CD4-positive, CD25-positive, alpha-beta regulatory T cell (primary cell): ENCODE results near the gene ZNF212. TPM values are rescaled to one million over a fixed set of nuclear protein-coding genes. Genes with fewer than 3 reads are reported as not detected.
A peak's percentile ranks its signal among the peaks of the same experiment; 100 is the strongest.

Source experiments
- ATAC-seq, 2 donors: fragments of 150-1000 bp; cut with Tn5 transposase; one replicate each; pipeline ENCODE4 v1.10.0; 2021; ENCODE audit warnings: low read depth in 2 of 2, moderate number of reproducible peaks in 2 of 2, moderate library complexity in 1 of 2
- DNase-seq, 3 donors: peaks; one replicate each; pipeline versions ENCODE4 v3.0.0 to v3.0.0-alpha.2; 2012 to 2022; ENCODE audit warnings: mixed read lengths in 1 of 3
- H3K27ac ChIP-seq: one replicate; pipeline ENCODE4 v1.7.0; 2013; ENCODE audit warnings: mild to moderate bottlenecking, low read length; ENCODE audit not compliant: insufficient read depth, poor library complexity, severe bottlenecking
- H3K27me3 ChIP-seq: one replicate; pipeline ENCODE4 v1.7.0; 2013; ENCODE audit warnings: low read length; ENCODE audit not compliant: control insufficient read depth, insufficient read depth
- H3K36me3 ChIP-seq: one replicate; pipeline ENCODE4 v1.7.0; 2013; ENCODE audit warnings: mild to moderate bottlenecking, low read length, moderate library complexity; ENCODE audit not compliant: control insufficient read depth, insufficient read depth
- H3K4me1 ChIP-seq: 2 replicates; pipeline ENCODE4 v1.7.0; 2013; ENCODE audit warnings: mild to moderate bottlenecking, low read length; ENCODE audit not compliant: insufficient read depth, control insufficient read depth, poor library complexity, severe bottlenecking
- H3K4me3 ChIP-seq: one replicate; pipeline ENCODE4 v1.7.0; 2013; ENCODE audit warnings: low read depth, mild to moderate bottlenecking, low read length, moderate library complexity
- H3K9me3 ChIP-seq, 2 experiments: 1 replicate in 1 of 2; 2 replicates in 1 of 2; pipeline ENCODE4 v1.7.0; 2013; ENCODE audit warnings: low read length in 2 of 2, mild to moderate bottlenecking in 1 of 2, moderate library complexity in 1 of 2; ENCODE audit not compliant: control insufficient read depth in 2 of 2
- H3K27ac Mint-ChIP-seq, 3 donors: one replicate each; pipeline ENCODE4 v1.8.0; 2020 to 2022; ENCODE audit warnings: mild to moderate bottlenecking in 3 of 3, mixed read lengths in 3 of 3, moderate library complexity in 2 of 3
- H3K27me3 Mint-ChIP-seq: one replicate; pipeline ENCODE4 v1.8.0; 2022; ENCODE audit warnings: mild to moderate bottlenecking, mixed read lengths
- H3K36me3 Mint-ChIP-seq: one replicate; pipeline ENCODE4 v1.8.0; 2020; ENCODE audit warnings: mixed read lengths
- H3K4me1 Mint-ChIP-seq, 4 donors: one replicate each; pipeline ENCODE4 v1.8.0; 2020 to 2022; ENCODE audit warnings: mixed read lengths in 4 of 4, mild to moderate bottlenecking in 1 of 4
- H3K4me3 Mint-ChIP-seq, 4 donors: one replicate each; pipeline ENCODE4 v1.8.0; 2020 to 2022; ENCODE audit warnings: mild to moderate bottlenecking in 4 of 4, mixed read lengths in 4 of 4, moderate library complexity in 3 of 4
- H3K9me3 Mint-ChIP-seq, 7 donors: one replicate each; pipeline ENCODE4 v1.8.0; 2020 to 2022; ENCODE audit warnings: mixed read lengths in 7 of 7, mild to moderate bottlenecking in 3 of 7, moderate library complexity in 2 of 7
- polyA plus RNA-seq, 4 donors: library from polyadenylated mRNA; unstranded; fragments of 300-500 nt; fragmentation: Illumina TruSeq; gene quantifications; one replicate each; pipeline ENCODE4 v1.2.3, GENCODE V29; 2021
- total RNA-seq: library from RNA; stranded (reverse); gene quantifications from one replicate; pipeline ENCODE4 v1.2.3, GENCODE V29; 2022

ZNF212 gene
- total RNA-seq (14.2 TPM), polyA plus RNA-seq (10 to 100 TPM in 1 of 4 donors, 1 to 10 TPM in 3; 3.3 to 12.6 (median 6.4) TPM)

- peaks cover 9 to 43% (median 28%) of the 10 kb centered on the region in 4 donors for H3K4me1 Mint-ChIP-seq
- Histone ChIP-seq H3K9me3 (no peaks in the 10 kb centered on the region), H3K27me3 (no peaks in the 10 kb centered on the region), H3K4me1 (peaks cover 22% of the 10 kb centered on the region), H3K4me3 (peak within 1 kb of the TSS; percentile 91), H3K27ac (peak within 1 kb of the TSS; percentile 55), H3K36me3 (no peaks in the 10 kb centered on the region)
- no peaks in the 10 kb centered on the region for H3K27me3 Mint-ChIP-seq
- DNase-seq (peak; percentile 81 to 91 (median 82)), ATAC-seq (peak; percentile 100)
- H3K9me3 Mint-ChIP-seq = no peaks in the 10 kb centered on the region
- peaks cover 7% of the 10 kb centered on the region for H3K36me3 Mint-ChIP-seq
- peak within 1 kb of the TSS; percentile 89 to 97 (median 94) for H3K4me3 Mint-ChIP-seq
- peak within 1 kb of the TSS; percentile 86 to 90 (median 90) for H3K27ac Mint-ChIP-seq
Observed at GRCh38 chr7:149239345-149240143, at the start of gene ZNF212. Gene ZNF212 (plus strand): TSS chr7:149239651. CDS start chr7:149239779, 128 bp downstream.

GRCh38 chr7:149191851-149192250 lies 47.6 kb upstream of the ZNF212 start:
- H3K27ac Mint-ChIP-seq = no peak overlapping the region

DNA sequence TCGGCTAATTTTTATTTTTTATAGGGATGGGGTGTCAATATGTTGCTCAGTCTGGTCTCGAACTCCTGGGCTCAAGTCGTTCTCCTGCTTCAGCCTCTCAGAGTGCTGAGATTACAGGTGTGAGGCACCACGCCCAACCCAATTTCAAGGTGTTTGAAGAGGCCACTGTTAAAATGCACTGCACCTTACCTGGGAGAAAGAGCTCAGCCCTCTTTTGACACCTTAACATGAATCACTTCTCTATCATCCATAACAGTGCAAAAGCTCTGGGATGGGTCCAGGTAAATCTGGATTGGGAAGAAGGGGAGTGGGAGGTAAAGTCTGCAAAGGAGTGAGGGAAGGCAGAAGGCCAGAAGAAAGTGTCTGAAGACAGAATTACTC lies 44.7 kb upstream of the ZNF212 start:
- peaks cover 7 to 50% (median 24%) of the 10 kb centered on the region in 4 donors for H3K4me1 Mint-ChIP-seq
- H3K4me1 ChIP-seq = peaks cover 22% of the 10 kb centered on the region
- ATAC-seq (no peak), DNase-seq (no peak)
- peaks cover 5% of the 10 kb centered on the region for H3K27me3 Mint-ChIP-seq
- H3K9me3 Mint-ChIP-seq = peaks cover 0 to 2% (median 0%) of the 10 kb centered on the region in 7 donors
- H3K4me3 Mint-ChIP-seq = peak overlapping the region; percentile 81 to 87 (median 85)
- H3K9me3 ChIP-seq = no peaks in the 10 kb centered on the region
- H3K36me3 ChIP-seq = peaks cover 13% of the 10 kb centered on the region
- H3K36me3 Mint-ChIP-seq = peaks cover 16% of the 10 kb centered on the region
- peak overlapping the region; percentile 67 for H3K4me3 ChIP-seq
- H3K27ac Mint-ChIP-seq = peak overlapping the region; percentile 51 to 86 (median 74)
- H3K27me3 ChIP-seq = no peaks in the 10 kb centered on the region
- H3K27ac ChIP-seq = no peak overlapping the region

More at GRCh38 chr7:149191851-149192250, 47.6 kb upstream of the ZNF212 start:
- peak overlapping the region in 2 of 4 donors; percentile 69 to 87 for H3K4me3 Mint-ChIP-seq
- no peaks in the 10 kb centered on the region for H3K36me3 ChIP-seq
- ATAC-seq = no peak
- DNase-seq = no peak
- H3K27me3 Mint-ChIP-seq = peaks cover 5% of the 10 kb centered on the region
- no peaks in the 10 kb centered on the region for H3K9me3 ChIP-seq
- no peak overlapping the region for H3K27ac ChIP-seq
- H3K27me3 ChIP-seq = no peaks in the 10 kb centered on the region
- H3K4me3 ChIP-seq = no peak overlapping the region
- H3K36me3 Mint-ChIP-seq = no peaks in the 10 kb centered on the region
- peaks cover 16% of the 10 kb centered on the region for H3K4me1 ChIP-seq
- no peaks in the 10 kb centered on the region for H3K9me3 Mint-ChIP-seq
- H3K4me1 Mint-ChIP-seq = peaks cover 4 to 26% (median 12%) of the 10 kb centered on the region in 4 donors

GRCh38 chr7:149195180-149196150 lies 44.0 kb upstream of the ZNF212 start, which contains the start of gene ZNF282:
Gene ZNF282 (plus strand): TSS chr7:149195546. CDS start chr7:149195590, 44 bp downstream.
- Histone ChIP-seq H3K27me3 (no peaks in the 10 kb centered on the region), H3K4me3 (peak within 1 kb of the TSS; percentile 84), H3K27ac (peak within 1 kb of the TSS; percentile 63), H3K36me3 (peaks cover 20% of the 10 kb centered on the region), H3K4me1 (peaks cover 22% of the 10 kb centered on the region), H3K9me3 (no peaks in the 10 kb centered on the region)
- Mint-ChIP-seq H3K27me3 (peaks cover 5% of the 10 kb centered on the region), H3K27ac (peak within 1 kb of the TSS; percentile 90 to 93 (median 91)), H3K4me3 (peak within 1 kb of the TSS; percentile 88 to 98 (median 91)), H3K9me3 (peaks cover 0 to 2% (median 0%) of the 10 kb centered on the region in 7 donors), H3K4me1 (peaks cover 7 to 54% (median 27%) of the 10 kb centered on the region in 4 donors), H3K36me3 (peaks cover 22% of the 10 kb centered on the region)
- DNase-seq = peak; percentile 44 to 77 (median 60)
- ATAC-seq = peak; percentile 80 to 81

- H3K36me3 Mint-ChIP-seq = peaks cover 27% of the 10 kb centered on the region
- H3K27ac Mint-ChIP-seq = peak overlapping the region; percentile 90 to 93 (median 91)
- peak in 1 of 3 donors; percentile 34 for DNase-seq
- peaks cover 27% of the 10 kb centered on the region for H3K36me3 ChIP-seq
- H3K9me3 Mint-ChIP-seq = peaks cover 0 to 2% (median 0%) of the 10 kb centered on the region in 7 donors
- H3K27ac ChIP-seq = peak overlapping the region; percentile 63
- peak; percentile 2 to 5 for ATAC-seq
- H3K4me1 ChIP-seq = peaks cover 22% of the 10 kb centered on the region
- H3K27me3 Mint-ChIP-seq = no peaks in the 10 kb centered on the region
- H3K27me3 ChIP-seq = no peaks in the 10 kb centered on the region
- H3K4me3 ChIP-seq = peak overlapping the region; percentile 84
- H3K4me1 Mint-ChIP-seq = peaks cover 7 to 54% (median 30%) of the 10 kb centered on the region in 4 donors
- H3K9me3 ChIP-seq = no peaks in the 10 kb centered on the region
- peak overlapping the region; percentile 88 to 98 (median 91) for H3K4me3 Mint-ChIP-seq
Observed at GRCh38 chr7:149196151-149196704, 43.2 kb upstream of the ZNF212 start.

- no peaks in the 10 kb centered on the region for H3K9me3 ChIP-seq
- no peak for DNase-seq
- peaks cover 22% of the 10 kb centered on the region for H3K4me1 ChIP-seq
- peaks cover 29% of the 10 kb centered on the region for H3K36me3 Mint-ChIP-seq
- H3K27ac Mint-ChIP-seq = peak overlapping the region; percentile 90 to 93 (median 91)
- no peaks in the 10 kb centered on the region for H3K27me3 Mint-ChIP-seq
- H3K9me3 Mint-ChIP-seq = peaks cover 0 to 2% (median 0%) of the 10 kb centered on the region in 7 donors
- H3K4me3 Mint-ChIP-seq = peak overlapping the region; percentile 88 to 98 (median 91)
- H3K27me3 ChIP-seq = no peaks in the 10 kb centered on the region
- peak in 1 of 2 donors; percentile 9 for ATAC-seq
- H3K36me3 ChIP-seq = peaks cover 30% of the 10 kb centered on the region
- peaks cover 7 to 52% (median 33%) of the 10 kb centered on the region in 4 donors for H3K4me1 Mint-ChIP-seq
- peak overlapping the region; percentile 63 for H3K27ac ChIP-seq
- H3K4me3 ChIP-seq = peak overlapping the region; percentile 84
Observed at GRCh38 chr7:149196705-149197171, 42.7 kb upstream of the ZNF212 start.
